Measurements from ENCODE around the gene SGCA.

The SGCA gene

GRCh38 chr17:50212121-50212843 lies 46.5 kb downstream of the SGCA start:
- H3K27ac ChIP-seq (ENCODE audit: extremely low read depth, low read depth, low read length): no peak overlapping the region
- H3K4me1 ChIP-seq (ENCODE audit: control insufficient read depth, insufficient read depth, low read length): peaks cover 3% of the 10 kb centered on the region; the same call in 1 of the 2 replicates
- ChIA-PET CTCF (interaction anchor here (0.8 to 18.0 kb wide), 10 partner anchors 9 to 1204 kb away, joined by 3 to 487 read pairs (median 6); partner anchors contain the start of genes COL1A1, SGCA and TMEM92), POLR2A (interaction anchor here (0.6 to 1.3 kb wide), 4 partner anchors 9 to 340 kb away, joined by 3 to 6 read pairs (median 4); partner anchors contain the start of gene COL1A1)
- TF ChIP-seq SCRT1 (tag by site-specific recombination; IDR thresholded peaks at IDR 0.05; ENCODE audit: borderline replicate concordance) (no peak), ZNF629 (tag by site-specific recombination; IDR thresholded peaks at IDR 0.05) (no peak), ELK4 (IDR thresholded peaks at IDR 0.05; ENCODE audit: borderline replicate concordance, low read depth, low read length) (no peak), ZNF221 (tag by site-specific recombination; IDR thresholded peaks at IDR 0.05; ENCODE audit: borderline replicate concordance) (no peak), ZNF654 (tag by site-specific recombination; IDR thresholded peaks at IDR 0.05; ENCODE audit: low read depth) (no peak), ZNF311 (tag by site-specific recombination; IDR thresholded peaks at IDR 0.05; ENCODE audit: borderline replicate concordance) (no peak), ZNF664 (tag by site-specific recombination; IDR thresholded peaks at IDR 0.05) (no peak), ZNF473 (tag by site-specific recombination; IDR thresholded peaks at IDR 0.05) (no peak)
- H3K9me3 ChIP-seq (ENCODE audit: control insufficient read depth, insufficient read depth, low read depth, low read length): no peaks in the 10 kb centered on the region
- H3K36me3 ChIP-seq (ENCODE audit: control insufficient read depth in 2 of 2, insufficient read depth in 1 of 2, low read length in 2 of 2): no peaks in the 10 kb centered on the region
- H3K4me3 ChIP-seq (ENCODE audit: low read depth, low read length): no peak overlapping the region

GRCh38 chr17:50213026-50214022 lies 47.5 kb downstream of the SGCA start:
- H3K4me1 ChIP-seq (ENCODE audit: control insufficient read depth, insufficient read depth, low read length): peaks cover 6% of the 10 kb centered on the region; the same call in 1 of the 2 replicates
- no peaks in the 10 kb centered on the region for H3K36me3 ChIP-seq (ENCODE audit: control insufficient read depth in 2 of 2, insufficient read depth in 1 of 2, low read length in 2 of 2)
- no peak overlapping the region for H3K4me3 ChIP-seq (ENCODE audit: low read depth, low read length)
- POLR2A ChIA-PET: interaction anchor here (0.5 to 1.3 kb wide), 5 partner anchors 8 to 61 kb away, joined by 3 to 6 read pairs (median 4); partner anchors contain the start of genes COL1A1 and TMEM92
- H3K9me3 ChIP-seq (ENCODE audit: control insufficient read depth, insufficient read depth, low read depth, low read length): no peaks in the 10 kb centered on the region
- H3K27ac ChIP-seq (ENCODE audit: extremely low read depth, low read depth, low read length): no peak overlapping the region
- peak; percentile 26; the same call in 1 of the 2 replicates for TF ChIP-seq GLIS2 (tag by site-specific recombination; IDR thresholded peaks at IDR 0.05)
- TF ChIP-seq PRDM10 (tag by site-specific recombination; IDR thresholded peaks at IDR 0.05): peak; percentile 86
- no peak for TF ChIP-seq ZNF175 (tag by site-specific recombination; IDR thresholded peaks at IDR 0.05)
- peak; percentile 89 for TF ChIP-seq ZNF768 (tag by site-specific recombination; IDR thresholded peaks at IDR 0.05)
- peak; percentile 44; the same call in 1 of the 2 replicates for TF ChIP-seq CTCF (tag by site-specific recombination; IDR thresholded peaks at IDR 0.05)
- no peak for TF ChIP-seq IKZF3 (tag by site-specific recombination; IDR thresholded peaks at IDR 0.05)
- no peak for TF ChIP-seq KLF9 (tag by site-specific recombination; IDR thresholded peaks at IDR 0.05; ENCODE audit: low read depth)
- no peak for TF ChIP-seq ZNF596 (tag by site-specific recombination; IDR thresholded peaks at IDR 0.05)
- TF ChIP-seq ZNF549 (tag by site-specific recombination; IDR thresholded peaks at IDR 0.05): no peak
- no peak for TF ChIP-seq ZNF169 (tag by site-specific recombination; IDR thresholded peaks at IDR 0.05)
- no peak for TF ChIP-seq ZSCAN23 (tag by site-specific recombination; IDR thresholded peaks at IDR 0.05)
- TF ChIP-seq HOXA7 (CRISPR knock-in tag; IDR thresholded peaks at IDR 0.05; ENCODE audit: borderline replicate concordance): no peak
- peak; percentile 25; the same call in 1 of the 2 replicates for TF ChIP-seq ZIC2 (tag by site-specific recombination; IDR thresholded peaks at IDR 0.05)
- no peak for TF ChIP-seq SP7 (tag by site-specific recombination; IDR thresholded peaks at IDR 0.05)
- CTCF ChIA-PET: interaction anchor here (0.6 to 18.0 kb wide), 16 partner anchors 10 to 1205 kb away, joined by 3 to 487 read pairs (median 4); partner anchors contain the start of genes COL1A1, SGCA and TMEM92
